Calu3 (cell line): ENCODE results near the gene MRGPRF. TPM values are rescaled to one million over a fixed set of nuclear protein-coding genes. Genes with fewer than 3 reads are reported as not detected.

Experiments
- BruUV-seq: library from RNA; stranded (reverse); fragments of 400-500 nt; replicated peaks from 2 replicates; lab custom pipeline; 2021; lab: Mats Ljungman, UMichigan
- CTCF ChIA-PET: fragments of 300-600 bp; sonication (Branson Sonifier 250); formaldehyde crosslinking; loops from one replicate; lab custom pipeline; 2022; ENCODE audit warnings: antibody characterized with exemption; lab: Charles Lee
- DNase-seq: peaks from one replicate; pipeline ENCODE4 v3.0.0; 2022
- H3K27ac Mint-ChIP-seq: one replicate; pipeline ENCODE4 v1.8.0; 2022; ENCODE audit warnings: mixed read lengths; ENCODE audit not compliant: unreplicated experiment
- H3K27me3 Mint-ChIP-seq: one replicate; pipeline ENCODE4 v1.8.0; 2022; ENCODE audit warnings: mixed read lengths; ENCODE audit not compliant: unreplicated experiment
- H3K36me3 Mint-ChIP-seq: one replicate; pipeline ENCODE4 v1.8.0; 2022; ENCODE audit warnings: mild to moderate bottlenecking, moderate library complexity, mixed read lengths; ENCODE audit not compliant: insufficient read depth, unreplicated experiment
- H3K4me1 Mint-ChIP-seq: one replicate; pipeline ENCODE4 v1.8.0; 2022; ENCODE audit warnings: mild to moderate bottlenecking, low read depth, mixed read lengths; ENCODE audit not compliant: unreplicated experiment
- H3K4me3 Mint-ChIP-seq: one replicate; pipeline ENCODE4 v1.8.0; 2022; ENCODE audit warnings: mild to moderate bottlenecking, low read depth, moderate library complexity, mixed read lengths; ENCODE audit not compliant: unreplicated experiment
- H3K9me3 Mint-ChIP-seq: one replicate; pipeline ENCODE4 v1.8.0; 2022; ENCODE audit warnings: low read depth, mixed read lengths; ENCODE audit not compliant: unreplicated experiment
- intact Hi-C: fragments of 100-400 bp; cut with micrococcal nuclease; formaldehyde crosslinking; loops from one replicate; pipeline ENCODE4 v1.10.0; 2022; ENCODE audit not compliant: unreplicated experiment
- total RNA-seq: library from RNA; stranded (reverse); gene quantifications from 2 replicates; pipeline ENCODE4 v1.2.3, GENCODE V29; 2022
- TF ChIP-seq, protein P1 (sequence below): fragments of 200-600 bp; IDR thresholded peaks from one replicate; pipeline ENCODE4 v1.8.0; 2022; ENCODE audit warnings: antibody characterized with exemption; ENCODE audit not compliant: unreplicated experiment

Gene MRGPRF
- total RNA-seq, 1 experiment from 2014 or later, result 0.14 TPM

DNA sequence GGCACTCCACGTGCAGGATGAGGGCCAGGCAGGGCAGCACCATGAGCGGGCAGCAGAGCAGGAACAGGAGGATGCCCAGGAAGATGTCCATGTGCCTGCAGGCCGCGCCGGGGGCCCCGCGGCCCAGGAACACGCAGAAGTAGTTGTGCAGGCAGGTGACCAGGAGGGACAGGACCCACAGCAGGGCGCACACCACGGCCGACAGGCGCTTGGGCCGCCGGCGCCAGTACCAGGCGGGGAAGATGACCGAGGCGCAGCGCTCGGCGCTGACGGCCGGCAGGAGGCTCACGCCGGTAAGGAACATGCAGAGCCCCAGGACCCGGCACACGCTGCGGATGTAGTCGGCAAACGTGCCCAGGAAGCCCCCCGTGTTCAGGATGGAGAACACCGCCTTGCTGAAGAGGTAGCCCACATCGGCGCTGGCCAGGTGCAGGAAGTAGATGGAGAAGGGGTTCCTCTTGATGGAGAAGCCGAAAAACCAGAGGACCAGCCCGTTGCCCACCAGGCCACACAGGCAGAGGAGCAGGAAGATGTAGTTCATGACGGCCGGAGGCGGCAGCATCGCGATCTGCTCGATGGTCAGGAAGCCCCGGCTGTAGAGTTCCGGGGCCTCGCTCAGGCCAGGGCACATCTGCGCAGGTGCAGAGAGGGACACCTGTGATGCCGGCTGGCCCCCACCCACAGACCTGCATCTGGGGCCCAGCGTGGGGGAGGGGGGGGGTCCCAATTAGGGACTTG lies 7.2 kb downstream of the MRGPRF start:
- Mint-ChIP-seq H3K4me3 (no peak overlapping the region), H3K4me1 (peaks cover 21% of the 10 kb centered on the region), H3K27ac (no peak overlapping the region), H3K36me3 (no peaks in the 10 kb centered on the region), H3K27me3 (peaks cover 19% of the 10 kb centered on the region), H3K9me3 (no peaks in the 10 kb centered on the region)
- no peak for DNase-seq
- TF ChIP-seq, protein P1, sequence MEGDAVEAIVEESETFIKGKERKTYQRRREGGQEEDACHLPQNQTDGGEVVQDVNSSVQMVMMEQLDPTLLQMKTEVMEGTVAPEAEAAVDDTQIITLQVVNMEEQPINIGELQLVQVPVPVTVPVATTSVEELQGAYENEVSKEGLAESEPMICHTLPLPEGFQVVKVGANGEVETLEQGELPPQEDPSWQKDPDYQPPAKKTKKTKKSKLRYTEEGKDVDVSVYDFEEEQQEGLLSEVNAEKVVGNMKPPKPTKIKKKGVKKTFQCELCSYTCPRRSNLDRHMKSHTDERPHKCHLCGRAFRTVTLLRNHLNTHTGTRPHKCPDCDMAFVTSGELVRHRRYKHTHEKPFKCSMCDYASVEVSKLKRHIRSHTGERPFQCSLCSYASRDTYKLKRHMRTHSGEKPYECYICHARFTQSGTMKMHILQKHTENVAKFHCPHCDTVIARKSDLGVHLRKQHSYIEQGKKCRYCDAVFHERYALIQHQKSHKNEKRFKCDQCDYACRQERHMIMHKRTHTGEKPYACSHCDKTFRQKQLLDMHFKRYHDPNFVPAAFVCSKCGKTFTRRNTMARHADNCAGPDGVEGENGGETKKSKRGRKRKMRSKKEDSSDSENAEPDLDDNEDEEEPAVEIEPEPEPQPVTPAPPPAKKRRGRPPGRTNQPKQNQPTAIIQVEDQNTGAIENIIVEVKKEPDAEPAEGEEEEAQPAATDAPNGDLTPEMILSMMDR, result no peak
- CTCF ChIA-PET, result no interaction called here
- intact Hi-C loops, result no loop called here
- no TSS peak for BruUV-seq

DNA sequence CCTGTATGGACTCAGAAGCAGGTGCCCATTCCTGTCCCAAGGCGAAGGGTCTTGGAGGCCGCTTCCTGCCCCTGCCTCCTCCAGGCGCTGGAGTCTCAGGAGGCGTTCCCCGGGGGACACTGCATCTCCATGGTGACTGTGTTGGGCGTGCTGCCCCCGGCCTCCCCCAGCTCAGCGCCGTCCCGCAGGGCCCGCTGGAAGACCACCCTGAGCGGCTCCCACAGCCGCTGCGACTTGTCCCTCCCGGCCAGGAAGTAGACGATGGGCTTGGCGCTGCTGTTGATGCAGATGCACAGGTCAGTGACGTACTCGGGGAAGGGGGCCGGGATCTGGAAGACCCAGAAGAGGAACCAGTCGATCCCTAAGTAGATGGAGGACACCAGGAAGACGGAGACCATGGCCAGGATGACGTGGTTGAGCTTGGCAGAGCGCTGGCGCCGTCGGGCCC lies 7.8 kb downstream of the MRGPRF start:
- Mint-ChIP-seq H3K4me1 (peaks cover 21% of the 10 kb centered on the region), H3K9me3 (no peaks in the 10 kb centered on the region), H3K27me3 (peaks cover 19% of the 10 kb centered on the region), H3K36me3 (no peaks in the 10 kb centered on the region), H3K4me3 (no peak overlapping the region), H3K27ac (no peak overlapping the region)
- intact Hi-C loops, result no loop called here
- CTCF ChIA-PET, result no interaction called here
- no TSS peak for BruUV-seq
- TF ChIP-seq, protein P1, result no peak
- no peak for DNase-seq

DNA sequence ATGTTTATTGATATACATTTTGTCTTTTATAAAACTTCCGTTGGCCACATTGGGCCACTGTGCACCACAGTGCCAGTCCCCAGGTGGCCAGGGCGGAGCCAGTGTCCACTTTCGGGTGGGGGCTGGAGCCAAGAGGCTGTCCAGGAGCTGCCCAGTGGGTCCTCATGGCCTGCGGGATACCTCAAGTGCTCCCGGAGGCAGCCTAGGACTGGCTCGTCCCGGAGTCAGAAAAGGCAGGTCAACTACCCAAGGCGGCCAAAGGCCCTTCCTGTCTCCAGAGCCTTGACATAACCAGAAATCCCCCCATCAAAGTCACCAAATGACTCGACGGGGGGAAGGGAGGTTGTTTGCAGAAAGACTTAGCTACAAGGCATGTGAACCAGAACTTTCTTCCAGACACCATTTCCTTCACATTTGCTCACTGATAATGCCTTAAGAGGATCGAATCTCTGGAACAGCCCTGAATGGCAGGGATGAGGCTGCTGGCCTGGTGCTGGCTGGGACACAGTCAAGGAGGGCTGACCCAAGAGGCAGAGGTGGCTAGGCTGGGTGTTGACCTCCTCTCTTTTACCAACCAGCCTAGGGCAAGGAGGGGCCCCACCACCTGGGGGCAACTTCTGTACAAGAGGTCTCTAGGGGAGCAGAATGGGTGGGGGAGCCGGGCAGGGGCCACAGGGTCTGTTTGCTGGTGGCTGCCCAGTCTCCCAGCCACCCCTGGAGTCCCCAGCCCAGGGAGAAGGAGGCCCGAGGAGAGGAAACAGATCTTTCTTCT lies 8.4 kb downstream of the MRGPRF start:
- BruUV-seq, result no TSS peak
- intact Hi-C loops, result no loop called here
- TF ChIP-seq, protein P1, result no peak
- no peak overlapping the region for H3K4me3 Mint-ChIP-seq
- no peak for DNase-seq
- CTCF ChIA-PET, result no interaction called here
- no peaks in the 10 kb centered on the region for H3K36me3 Mint-ChIP-seq
- H3K27ac Mint-ChIP-seq, result no peak overlapping the region
- H3K9me3 Mint-ChIP-seq, result no peaks in the 10 kb centered on the region
- peaks cover 24% of the 10 kb centered on the region for H3K27me3 Mint-ChIP-seq
- peaks cover 21% of the 10 kb centered on the region for H3K4me1 Mint-ChIP-seq

DNA sequence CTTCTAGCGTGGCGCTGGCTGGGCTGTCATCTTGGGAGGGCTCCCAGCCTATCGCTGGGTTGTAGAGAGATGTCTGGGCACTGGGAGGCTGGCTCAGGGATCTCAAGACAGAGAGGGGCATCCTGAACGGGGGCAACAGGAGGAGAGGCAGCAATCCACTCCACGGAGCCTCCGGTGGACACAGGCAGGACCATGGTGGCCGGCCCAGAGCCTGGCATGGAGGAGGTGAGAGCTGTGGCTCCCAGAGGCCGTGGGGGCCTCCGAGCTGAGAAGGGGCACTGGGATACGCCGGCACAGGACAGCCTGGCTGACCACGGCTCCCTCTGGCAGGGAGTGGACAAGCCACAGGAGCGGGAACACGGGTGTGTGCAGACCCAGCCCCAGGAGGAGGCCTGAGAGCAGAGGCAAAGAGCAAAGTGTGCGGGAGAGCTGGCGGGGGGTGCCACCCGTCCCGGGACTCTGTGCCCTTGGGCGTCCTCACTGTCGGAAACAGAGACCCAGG lies 9.1 kb downstream of the MRGPRF start:
- H3K4me1 Mint-ChIP-seq, result peaks cover 17% of the 10 kb centered on the region
- intact Hi-C loops, result no loop called here
- BruUV-seq, result no TSS peak
- H3K27me3 Mint-ChIP-seq, result peaks cover 31% of the 10 kb centered on the region
- H3K27ac Mint-ChIP-seq, result no peak overlapping the region
- no peaks in the 10 kb centered on the region for H3K36me3 Mint-ChIP-seq
- H3K9me3 Mint-ChIP-seq, result no peaks in the 10 kb centered on the region
- TF ChIP-seq, protein P1, result no peak
- CTCF ChIA-PET, result no interaction called here
- no peak overlapping the region for H3K4me3 Mint-ChIP-seq
- no peak for DNase-seq
